GM18508 (cell line): Measurements from ENCODE around the gene TOP2B.

Experiments used
- ATAC-seq: cut with Tn5 transposase; IDR thresholded peaks from one replicate; pipeline ENCODE4 v1.9.1; 2021; ENCODE audit warnings: moderate number of reproducible peaks; ENCODE audit not compliant: insufficient read depth, unreplicated experiment

Gene TOP2B

DNA sequence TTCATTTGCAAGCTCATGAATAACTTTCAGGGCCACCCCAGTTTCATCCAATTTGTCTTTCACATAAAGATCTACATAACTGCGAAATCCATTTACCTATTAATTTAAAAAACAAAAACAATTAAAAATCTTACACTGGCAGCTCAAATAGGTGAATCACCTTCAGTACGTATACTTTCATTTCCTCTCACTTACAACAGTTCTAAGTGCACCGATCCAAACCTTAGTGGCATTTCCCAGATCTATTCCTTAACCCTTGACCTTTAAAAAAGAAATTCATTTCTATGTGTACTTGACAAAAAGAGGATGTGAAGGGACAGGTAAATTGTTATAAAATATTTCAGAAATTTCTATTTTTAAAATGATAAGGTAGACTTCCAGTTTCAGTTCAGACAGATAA lies 30.8 kb downstream of the TOP2B start:
- ATAC-seq, result no peak

- no peak for ATAC-seq
Measured at GRCh38 chr3:25631989-25632388, 32.7 kb downstream of the TOP2B start.

DNA sequence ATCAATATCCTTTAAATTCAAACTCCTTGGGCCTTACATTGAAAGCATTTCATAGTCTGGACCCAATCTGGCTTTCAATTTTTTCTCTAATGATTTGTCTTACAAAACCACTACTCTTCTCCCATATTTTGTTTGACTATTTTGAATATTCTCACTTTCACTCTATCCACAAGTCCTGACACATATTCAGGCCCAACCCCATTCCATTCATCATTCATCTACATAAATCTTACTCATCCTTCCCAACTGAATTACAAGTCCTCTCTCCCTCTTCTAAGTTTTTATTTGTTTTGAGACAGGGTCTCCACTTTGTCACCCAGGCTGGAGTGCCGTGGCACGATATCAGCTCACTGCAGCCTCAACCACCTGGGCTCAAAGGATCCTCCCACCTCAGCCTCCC lies 43.6 kb downstream of the TOP2B start:
- ATAC-seq, result no peak

DNA sequence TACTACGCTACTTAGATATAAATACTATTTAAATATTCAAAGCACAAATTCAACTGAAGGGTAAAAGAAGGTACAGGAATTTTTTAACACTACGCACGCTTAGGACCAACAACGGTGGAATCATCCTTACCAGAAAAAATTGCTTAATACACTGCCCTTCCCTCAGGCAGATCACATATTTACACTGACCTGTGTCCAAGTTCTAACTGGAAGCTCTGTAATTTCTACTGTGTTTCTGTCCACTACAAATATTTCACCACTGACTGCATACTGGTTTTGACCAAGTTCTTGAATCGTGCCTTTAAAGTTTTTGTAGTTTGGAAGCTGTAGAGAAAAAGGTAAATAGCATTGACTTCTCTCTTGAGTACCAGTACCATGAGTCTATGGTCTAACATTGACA lies 44.2 kb downstream of the TOP2B start:
- no peak for ATAC-seq

GRCh38 chr3:25619382-25619781 lies 45.3 kb downstream of the TOP2B start:
- no peak for ATAC-seq

DNA sequence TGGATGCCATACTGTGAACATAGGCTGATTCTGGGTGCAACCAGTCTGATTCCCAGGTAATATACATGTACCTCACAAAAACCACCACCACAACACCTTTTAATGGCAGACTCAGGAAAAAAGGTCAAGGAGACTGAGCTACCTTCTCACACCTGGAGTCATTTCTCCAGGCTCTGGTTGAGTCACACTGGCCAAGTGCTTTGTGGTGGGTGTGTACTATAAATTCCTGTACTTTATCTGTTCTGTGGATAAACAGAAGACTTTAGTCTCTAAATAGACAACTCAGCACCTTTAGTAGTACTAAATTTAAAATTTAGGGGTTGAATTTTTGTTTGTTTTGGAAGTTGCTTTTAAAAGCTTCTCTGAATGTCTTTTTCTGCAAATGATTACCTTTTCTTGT lies 46.7 kb downstream of the TOP2B start:
- ATAC-seq, result no peak

DNA sequence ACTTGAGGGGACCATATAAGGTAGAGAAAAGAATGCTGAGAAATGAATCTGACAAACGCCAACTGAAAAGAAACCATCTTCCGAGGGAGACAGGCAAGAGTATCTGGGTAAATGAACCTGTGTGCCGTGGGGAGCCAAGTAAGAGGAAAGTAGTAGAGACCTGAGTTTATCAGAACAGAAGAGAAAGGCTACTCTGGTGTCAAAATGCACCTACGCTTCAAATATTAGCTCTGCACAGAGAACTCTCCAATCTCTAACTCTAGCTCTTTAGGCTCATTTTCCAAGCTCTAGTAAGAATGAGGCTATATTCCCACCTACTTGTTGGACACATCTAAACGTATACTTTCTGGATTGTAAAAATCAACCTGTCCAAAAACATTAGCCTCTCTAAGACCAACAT lies 53.5 kb downstream of the TOP2B start:
- no peak for ATAC-seq

- no peak for ATAC-seq
Measured at GRCh38 chr3:25610779-25611178, 53.9 kb downstream of the TOP2B start.

GRCh38 chr3:25610167-25610566 lies 54.5 kb downstream of the TOP2B start:
- ATAC-seq, result no peak

GRCh38 chr3:25604107-25604805 lies 60.5 kb downstream of the TOP2B start:
- ATAC-seq, result no peak

DNA sequence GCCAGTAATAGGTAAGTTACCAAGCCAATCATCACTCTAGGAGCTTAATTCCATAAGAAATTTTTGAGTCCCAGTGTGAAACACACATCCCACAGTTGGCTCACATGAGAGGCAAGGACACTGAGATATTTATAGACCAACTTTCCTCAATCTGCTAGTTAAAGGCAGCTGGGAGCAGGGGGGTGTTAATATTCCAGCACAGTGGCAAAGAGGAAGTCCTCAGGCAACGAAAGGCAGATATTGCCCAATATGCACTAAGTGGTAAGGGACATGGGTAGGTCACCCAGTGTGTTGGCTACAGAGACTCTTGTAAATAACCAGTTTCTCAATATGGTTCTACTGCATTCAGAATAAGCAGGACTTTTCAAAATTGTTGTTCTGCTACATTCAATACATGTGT lies 61.0 kb downstream of the TOP2B start:
- no peak for ATAC-seq

GRCh38 chr3:25597535-25598101 lies 67.1 kb downstream of the TOP2B start:
- no peak for ATAC-seq

DNA sequence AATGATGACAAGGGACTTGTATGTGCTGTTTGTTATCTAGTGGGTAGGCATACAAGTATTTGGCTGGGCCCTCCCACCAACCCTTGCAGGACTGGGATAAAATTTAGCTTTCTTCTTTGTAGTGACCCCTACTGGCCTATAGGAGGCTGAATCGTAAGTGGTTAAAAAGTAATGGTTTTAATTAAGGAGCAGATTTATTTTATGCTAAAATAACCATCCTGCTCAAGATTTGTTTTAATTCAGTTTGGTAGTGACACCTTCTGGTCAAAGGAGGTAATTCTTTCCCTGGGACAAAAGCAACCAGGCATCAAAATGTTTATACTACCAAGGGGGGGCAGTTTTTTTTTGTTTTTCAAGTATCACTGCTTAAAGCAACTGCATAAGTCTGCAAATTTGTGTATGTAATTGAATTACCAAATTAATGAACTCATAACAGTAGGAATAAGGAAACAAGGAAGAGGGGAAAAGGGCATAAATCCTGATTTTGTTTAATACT lies 70.7 kb downstream of the TOP2B start:
- ATAC-seq, result peak; percentile 37

DNA sequence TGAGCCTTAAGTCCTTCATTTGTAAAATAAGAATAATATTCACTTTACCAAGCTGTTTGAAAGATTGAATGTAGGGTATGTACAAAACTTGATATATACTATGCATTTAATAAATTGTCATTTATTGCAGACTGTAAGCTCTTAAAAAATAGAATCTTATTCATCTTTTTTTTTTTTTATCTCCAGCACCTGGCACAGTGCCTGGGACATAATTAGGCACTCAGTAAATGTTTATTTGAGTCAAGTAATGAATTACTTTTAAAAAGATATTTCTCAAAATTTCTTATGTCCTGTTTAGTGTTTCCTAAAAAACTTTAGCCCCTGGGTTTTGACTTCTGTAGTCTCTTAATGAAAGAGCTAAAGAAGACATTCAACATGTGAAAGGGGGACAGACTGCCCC lies 71.7 kb downstream of the TOP2B start:
- ATAC-seq, result no peak

GRCh38 chr3:25592510-25592968 lies 72.2 kb downstream of the TOP2B start:
- peak; percentile 34 for ATAC-seq

DNA sequence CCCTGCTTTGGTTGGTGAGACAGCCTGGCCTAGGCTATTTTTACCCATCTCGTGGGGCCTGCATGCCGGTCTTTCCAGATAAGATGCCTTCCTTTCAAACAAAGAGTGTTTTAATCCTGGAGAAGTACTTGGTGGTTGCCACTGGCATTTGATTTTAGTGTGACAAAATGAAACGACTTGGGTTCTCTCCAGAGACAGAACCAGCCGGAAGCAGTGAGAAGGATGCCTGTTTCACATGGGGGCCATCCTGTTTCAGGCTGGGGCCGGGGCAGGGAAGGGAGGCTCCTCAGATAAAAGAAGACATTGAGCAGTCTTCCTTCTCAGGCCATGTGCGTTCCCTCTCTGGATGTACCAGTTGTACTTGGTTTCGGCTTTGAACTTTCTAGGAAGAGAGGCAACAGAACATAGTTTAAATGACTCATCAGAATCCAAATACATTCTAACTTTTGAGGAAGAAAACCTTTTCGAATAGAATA lies 74.9 kb downstream of the TOP2B start:
- no peak for ATAC-seq

GRCh38 chr3:25589104-25589782 lies 75.5 kb downstream of the TOP2B start:
- no peak for ATAC-seq

GRCh38 chr3:25588441-25589103 lies 76.1 kb downstream of the TOP2B start:
- no peak for ATAC-seq

DNA sequence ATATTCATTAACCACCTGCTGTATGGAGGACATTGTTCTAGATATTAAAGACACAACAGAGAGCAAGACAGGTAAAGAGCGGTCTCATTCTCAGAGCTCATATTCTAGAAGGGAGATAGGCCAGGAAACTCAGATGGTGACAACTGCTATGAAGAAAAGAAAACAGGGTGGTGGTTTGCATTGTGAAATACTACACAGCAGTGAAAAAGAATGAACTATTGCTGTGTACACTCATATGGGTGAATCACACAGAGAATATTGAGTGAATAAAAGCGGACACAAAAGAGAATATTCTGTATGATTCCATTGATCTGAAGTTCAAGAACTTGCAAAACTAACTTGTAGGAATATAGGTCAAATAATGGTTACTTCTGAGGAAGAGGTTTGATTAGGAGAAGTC lies 76.7 kb downstream of the TOP2B start:
- ATAC-seq, result no peak

DNA sequence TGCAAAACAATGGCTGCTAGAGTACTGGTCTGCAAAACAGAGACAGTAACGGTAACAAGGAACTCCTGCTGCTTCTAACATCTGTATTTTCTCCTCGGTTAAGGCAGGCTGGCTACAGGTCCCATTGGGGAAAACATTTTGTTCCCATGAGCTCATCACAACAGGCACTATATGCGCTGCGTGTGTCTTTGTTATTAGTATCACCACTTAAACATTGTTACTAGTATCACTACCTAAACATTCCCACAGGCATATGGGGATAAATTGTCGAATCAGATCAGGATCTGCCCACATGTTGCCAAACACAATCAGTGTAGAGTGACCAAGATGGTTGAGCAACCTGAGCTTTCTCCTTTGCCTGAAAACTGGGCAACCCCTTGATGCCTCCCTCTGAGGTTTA lies 77.2 kb downstream of the TOP2B start:
- no peak for ATAC-seq

DNA sequence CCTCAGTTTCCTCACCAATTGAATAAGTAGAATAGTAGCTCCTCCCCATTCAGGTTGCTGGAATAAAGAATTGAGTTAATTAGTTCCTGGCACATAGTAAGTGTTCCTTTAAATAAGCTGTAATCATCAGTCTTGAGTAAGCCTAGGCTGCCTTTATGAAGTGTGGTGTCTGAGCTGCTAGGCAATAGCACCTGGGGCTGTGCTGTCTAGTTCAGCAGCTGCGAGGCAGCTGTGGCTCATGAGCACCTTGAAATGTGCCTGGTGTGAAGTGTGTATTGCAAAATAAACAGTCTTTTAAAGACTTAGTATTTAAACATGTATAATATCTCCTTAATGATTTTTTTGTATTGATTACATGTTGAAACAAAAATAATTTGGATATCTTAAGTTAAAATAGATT lies 77.6 kb downstream of the TOP2B start:
- no peak for ATAC-seq
